Astrocyte (in vitro differentiated cells and primary cell): ENCODE results near the gene PTPRM. TPM values are rescaled to one million over a fixed set of nuclear protein-coding genes. Genes with fewer than 3 reads are reported as not detected.

Source experiments
- DNase-seq: peaks from one replicate; pipeline ENCODE4 v3.0.0-alpha.2; 2010; ENCODE audit warnings: low read depth
- FAIRE-seq: peaks from 2 replicates; lab custom pipeline; 2011; peaks lifted over from hg19 to GRCh38; lab: Jason Lieb, UNC
- H2AFZ ChIP-seq: 2 replicates; pipeline ENCODE4 v1.6.0; 2012; ENCODE audit warnings: low read depth, low read length, inconsistent platforms
- H3K27ac ChIP-seq: 2 replicates; pipeline ENCODE4 v1.5.1; 2011; ENCODE audit warnings: low read depth, low read length, inconsistent platforms
- H3K27me3 ChIP-seq: 2 replicates; pipeline ENCODE4 v1.6.0; 2011; ENCODE audit warnings: low read length, inconsistent platforms; ENCODE audit not compliant: insufficient read depth
- H3K36me3 ChIP-seq: 2 replicates; pipeline ENCODE4 v1.5.1; 2011; ENCODE audit warnings: low read length, inconsistent platforms; ENCODE audit not compliant: insufficient read depth
- H3K4me1 ChIP-seq: 2 replicates; pipeline ENCODE4 v1.5.1; 2011; ENCODE audit warnings: low read length, inconsistent platforms; ENCODE audit not compliant: insufficient read depth
- H3K4me2 ChIP-seq: 2 replicates; pipeline ENCODE4 v1.6.0; 2012; ENCODE audit warnings: low read length, inconsistent platforms
- H3K4me3 ChIP-seq: 2 replicates; pipeline ENCODE4 v1.5.1; 2011; ENCODE audit warnings: low read depth, mild to moderate bottlenecking, low read length, inconsistent platforms; ENCODE audit not compliant: insufficient read depth
- H3K79me2 ChIP-seq: 2 replicates; pipeline ENCODE4 v1.6.0; 2012; ENCODE audit warnings: mild to moderate bottlenecking, low read length, inconsistent platforms; ENCODE audit not compliant: insufficient read depth
- H3K9ac ChIP-seq: 2 replicates; pipeline ENCODE4 v1.6.0; 2012; ENCODE audit warnings: mild to moderate bottlenecking, low read length, inconsistent platforms
- H3K9me3 ChIP-seq: 2 replicates; pipeline ENCODE4 v1.5.1; 2012; ENCODE audit warnings: low read depth, mild to moderate bottlenecking, low read length, inconsistent platforms; ENCODE audit not compliant: insufficient read depth
- H4K20me1 ChIP-seq: 2 replicates; pipeline ENCODE4 v1.6.0; 2012; ENCODE audit warnings: low read length, inconsistent platforms; ENCODE audit not compliant: insufficient read depth
- H3K27ac Mint-ChIP-seq: one replicate; pipeline ENCODE4 v1.8.0; 2021; ENCODE audit warnings: mild to moderate bottlenecking, mixed read lengths; ENCODE audit not compliant: unreplicated experiment
- H3K27me3 Mint-ChIP-seq: one replicate; pipeline ENCODE4 v1.8.0; 2021; ENCODE audit warnings: low read depth, mixed read lengths; ENCODE audit not compliant: unreplicated experiment
- H3K36me3 Mint-ChIP-seq: one replicate; pipeline ENCODE4 v1.8.0; 2021; ENCODE audit warnings: low read depth, mixed read lengths; ENCODE audit not compliant: unreplicated experiment
- H3K4me1 Mint-ChIP-seq: one replicate; pipeline ENCODE4 v1.8.0; 2021; ENCODE audit warnings: low read depth, mixed read lengths; ENCODE audit not compliant: unreplicated experiment
- H3K4me3 Mint-ChIP-seq: one replicate; pipeline ENCODE4 v1.8.0; 2021; ENCODE audit warnings: mild to moderate bottlenecking, moderate library complexity, mixed read lengths; ENCODE audit not compliant: unreplicated experiment
- H3K9me3 Mint-ChIP-seq: one replicate; pipeline ENCODE4 v1.8.0; 2021; ENCODE audit warnings: mild to moderate bottlenecking, mixed read lengths; ENCODE audit not compliant: unreplicated experiment
- CTCF ChIP-seq: IDR thresholded peaks from 2 replicates; pipeline ENCODE4 v1.5.1; 2011; ENCODE audit warnings: low read depth, mild to moderate bottlenecking, inconsistent platforms, low read length, moderate library complexity; ENCODE audit not compliant: insufficient read depth
- EZH2 ChIP-seq: IDR thresholded peaks from 2 replicates; pipeline ENCODE4 v1.6.1; 2012; ENCODE audit warnings: mild to moderate bottlenecking, low read length, inconsistent platforms; ENCODE audit not compliant: insufficient read depth
- total RNA-seq: library from RNA; stranded (reverse); gene quantifications from 2 replicates; pipeline ENCODE4 v1.2.1, GENCODE V29; 2021

Gene PTPRM
- total RNA-seq, 1 donor from 2014 or later = 59.6 TPM

GRCh38 chr18:8231316-8231715 lies 664.2 kb downstream of the PTPRM start:
- H3K27me3 ChIP-seq = no peaks in the 10 kb centered on the region
- H3K4me3 Mint-ChIP-seq = no peak overlapping the region
- no peaks in the 10 kb centered on the region for H3K9me3 ChIP-seq

GRCh38 chr18:8232791-8233190 lies 665.7 kb downstream of the PTPRM start:
- Mint-ChIP-seq H3K27me3 (no peaks in the 10 kb centered on the region), H3K27ac (no peak overlapping the region), H3K4me1 (peaks cover 3% of the 10 kb centered on the region), H3K4me3 (no peak overlapping the region), H3K36me3 (peaks cover 3% of the 10 kb centered on the region), H3K9me3 (peaks cover 2% of the 10 kb centered on the region)
- TF ChIP-seq EZH2 = no peak
- H4K20me1 ChIP-seq = no peaks in the 10 kb centered on the region
- no peak overlapping the region for H3K9ac ChIP-seq
- FAIRE-seq (no peak), DNase-seq (no peak)
- no peak overlapping the region for H2AFZ ChIP-seq
- no peaks in the 10 kb centered on the region for H3K9me3 ChIP-seq
- no peak overlapping the region for H3K27ac ChIP-seq
- no peaks in the 10 kb centered on the region for H3K36me3 ChIP-seq
- H3K79me2 ChIP-seq = no peaks in the 10 kb centered on the region
- H3K4me3 ChIP-seq = no peak overlapping the region
- H3K4me1 ChIP-seq = no peaks in the 10 kb centered on the region
- H3K4me2 ChIP-seq = no peak overlapping the region
- no peaks in the 10 kb centered on the region for H3K27me3 ChIP-seq

More at GRCh38 chr18:8231316-8231715, 664.2 kb downstream of the PTPRM start:
- no peak for DNase-seq
- Histone ChIP-seq H3K36me3 (no peaks in the 10 kb centered on the region), H3K27ac (no peak overlapping the region), H3K9ac (no peak overlapping the region), H4K20me1 (no peaks in the 10 kb centered on the region), H3K79me2 (no peaks in the 10 kb centered on the region), H3K4me2 (no peak overlapping the region), H3K4me3 (no peak overlapping the region), H3K4me1 (no peaks in the 10 kb centered on the region), H2AFZ (no peak overlapping the region)
- Mint-ChIP-seq H3K9me3 (peaks cover 2% of the 10 kb centered on the region), H3K27me3 (no peaks in the 10 kb centered on the region), H3K36me3 (peaks cover 5% of the 10 kb centered on the region), H3K4me1 (peaks cover 3% of the 10 kb centered on the region), H3K27ac (no peak overlapping the region)
- TF ChIP-seq CTCF = no peak
- TF ChIP-seq EZH2 = no peak
- no peak for FAIRE-seq

- H3K27me3 ChIP-seq = no peaks in the 10 kb centered on the region
- no peak overlapping the region for H3K4me2 ChIP-seq
- no peak overlapping the region for H2AFZ ChIP-seq
- no peak overlapping the region for H3K4me3 ChIP-seq
- H3K36me3 ChIP-seq = no peaks in the 10 kb centered on the region
- H3K9ac ChIP-seq = no peak overlapping the region
- no peak overlapping the region for H3K27ac ChIP-seq
- H3K4me1 ChIP-seq = no peaks in the 10 kb centered on the region
- H3K9me3 ChIP-seq = no peaks in the 10 kb centered on the region
- no peaks in the 10 kb centered on the region for H3K27me3 Mint-ChIP-seq
- no peaks in the 10 kb centered on the region for H3K4me1 Mint-ChIP-seq
- no peak overlapping the region for H3K27ac Mint-ChIP-seq
- no peak for FAIRE-seq
- TF ChIP-seq CTCF (no peak), EZH2 (no peak)
- H3K36me3 Mint-ChIP-seq = peaks cover 4% of the 10 kb centered on the region
- no peaks in the 10 kb centered on the region for H4K20me1 ChIP-seq
- no peak overlapping the region for H3K4me3 Mint-ChIP-seq
- DNase-seq = no peak
- peaks cover 2% of the 10 kb centered on the region for H3K9me3 Mint-ChIP-seq
- no peaks in the 10 kb centered on the region for H3K79me2 ChIP-seq
These were observed 668.8 kb downstream of the PTPRM start for GRCh38 chr18:8235894-8236293.
